ENCODE data around the gene NXPH4.

NXPH4 gene

GRCh38 chr12:57216014-57216911, at the start of gene NXPH4:
NXPH4 (plus strand) TSS chr12:57216794; CDS start chr12:57216970, 176 bp downstream.
- DNase-seq = peak; percentile 67
- peaks cover 12% of the 10 kb centered on the region for H3K27me3 ChIP-seq (ENCODE audit: insufficient read depth, low read depth, severe bottlenecking)

GRCh38 chr12:57166971-57167371, 49.6 kb upstream of the NXPH4 start:
- H3K4me3 ChIP-seq (ENCODE audit: low read depth, low read length) = no peak overlapping the region
- H3K27me3 ChIP-seq (ENCODE audit: insufficient read depth, low read depth, severe bottlenecking) = no peaks in the 10 kb centered on the region
- no peak for TF ChIP-seq CTCF (IDR thresholded peaks at IDR 0.05; ENCODE audit: low read depth, low read length)
- no peak overlapping the region for H3K27ac ChIP-seq
- H3K9me3 ChIP-seq (ENCODE audit: severe bottlenecking) = no peaks in the 10 kb centered on the region
- DNase-seq = no peak
- H3K36me3 ChIP-seq = no peaks in the 10 kb centered on the region

More at GRCh38 chr12:57216014-57216911, at the start of gene NXPH4:
- H3K36me3 ChIP-seq = no peaks in the 10 kb centered on the region
- H3K9me3 ChIP-seq (ENCODE audit: severe bottlenecking) = no peaks in the 10 kb centered on the region
- no peak for TF ChIP-seq CTCF (IDR thresholded peaks at IDR 0.05; ENCODE audit: low read depth, low read length)
- no peak within 1 kb of the TSS for H3K27ac ChIP-seq
- peak within 1 kb of the TSS; percentile 46 for H3K4me3 ChIP-seq (ENCODE audit: low read depth, low read length)

GRCh38 chr12:57168058-57168457, 48.5 kb upstream of the NXPH4 start:
- TF ChIP-seq CTCF (IDR thresholded peaks at IDR 0.05; ENCODE audit: low read depth, low read length) = no peak
- no peaks in the 10 kb centered on the region for H3K27me3 ChIP-seq (ENCODE audit: insufficient read depth, low read depth, severe bottlenecking)
- no peaks in the 10 kb centered on the region for H3K36me3 ChIP-seq

GRCh38 chr12:57169046-57169795, 47.4 kb upstream of the NXPH4 start:
- no peak for TF ChIP-seq CTCF (IDR thresholded peaks at IDR 0.05; ENCODE audit: low read depth, low read length)
- Histone ChIP-seq H3K27ac (no peak overlapping the region), H3K4me3 (ENCODE audit: low read depth, low read length) (no peak overlapping the region), H3K36me3 (no peaks in the 10 kb centered on the region; the same call in 1 of the 2 replicates), H3K9me3 (ENCODE audit: severe bottlenecking) (no peaks in the 10 kb centered on the region), H3K27me3 (ENCODE audit: insufficient read depth, low read depth, severe bottlenecking) (no peaks in the 10 kb centered on the region)
- DNase-seq = no peak

More at GRCh38 chr12:57168058-57168457, 48.5 kb upstream of the NXPH4 start:
- H3K27ac ChIP-seq = no peak overlapping the region
- H3K4me3 ChIP-seq (ENCODE audit: low read depth, low read length) = no peak overlapping the region
- H3K9me3 ChIP-seq (ENCODE audit: severe bottlenecking) = no peaks in the 10 kb centered on the region
- no peak for DNase-seq

- no peaks in the 10 kb centered on the region for H3K27me3 ChIP-seq (ENCODE audit: insufficient read depth, low read depth, severe bottlenecking)
- no peaks in the 10 kb centered on the region; the same call in 1 of the 2 replicates for H3K36me3 ChIP-seq
- no peak overlapping the region for H3K4me3 ChIP-seq (ENCODE audit: low read depth, low read length)
- no peak for TF ChIP-seq CTCF (IDR thresholded peaks at IDR 0.05; ENCODE audit: low read depth, low read length)
- no peak for DNase-seq
- H3K27ac ChIP-seq = no peak overlapping the region
- H3K9me3 ChIP-seq (ENCODE audit: severe bottlenecking) = no peaks in the 10 kb centered on the region
These were observed 46.6 kb upstream of the NXPH4 start for GRCh38 chr12:57169969-57170368.

Measured in WERI-Rb-1 (cell line).